HG03064 (cell line): ENCODE results near the gene PMEPA1.
"Not testable (repeated sequence)": the region's sequence is repeated elsewhere in the genome, so short reads cannot be mapped to it uniquely, and the experiment has no call there.

Experiments used
- ATAC-seq: cut with Tn5 transposase; IDR thresholded peaks from one replicate; pipeline ENCODE4 v1.9.1; 2021; ENCODE audit warnings: low read depth; ENCODE audit not compliant: unreplicated experiment

The PMEPA1 gene

GRCh38 chr20:57629491-57629901 lies 80.3 kb downstream of the PMEPA1 start:
- not testable (repeated sequence) for ATAC-seq

DNA sequence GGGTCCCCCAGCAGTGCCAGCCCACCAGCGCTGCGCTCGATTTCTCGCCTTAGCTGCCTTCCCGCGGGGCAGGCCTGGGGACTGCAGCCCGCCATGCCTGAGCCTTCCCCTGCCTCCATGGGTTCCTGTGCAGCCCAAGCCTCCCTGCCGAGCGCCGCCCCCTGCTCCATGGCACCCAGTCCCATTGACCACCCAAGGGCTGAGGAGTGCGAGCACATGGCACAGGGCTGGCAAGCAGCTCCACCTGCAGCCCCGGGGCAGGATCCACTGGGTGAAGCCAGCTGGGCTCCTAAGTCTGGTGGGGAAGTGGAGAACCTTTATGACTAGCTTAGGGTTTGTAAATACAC lies 80.9 kb downstream of the PMEPA1 start:
- not testable (repeated sequence) for ATAC-seq

DNA sequence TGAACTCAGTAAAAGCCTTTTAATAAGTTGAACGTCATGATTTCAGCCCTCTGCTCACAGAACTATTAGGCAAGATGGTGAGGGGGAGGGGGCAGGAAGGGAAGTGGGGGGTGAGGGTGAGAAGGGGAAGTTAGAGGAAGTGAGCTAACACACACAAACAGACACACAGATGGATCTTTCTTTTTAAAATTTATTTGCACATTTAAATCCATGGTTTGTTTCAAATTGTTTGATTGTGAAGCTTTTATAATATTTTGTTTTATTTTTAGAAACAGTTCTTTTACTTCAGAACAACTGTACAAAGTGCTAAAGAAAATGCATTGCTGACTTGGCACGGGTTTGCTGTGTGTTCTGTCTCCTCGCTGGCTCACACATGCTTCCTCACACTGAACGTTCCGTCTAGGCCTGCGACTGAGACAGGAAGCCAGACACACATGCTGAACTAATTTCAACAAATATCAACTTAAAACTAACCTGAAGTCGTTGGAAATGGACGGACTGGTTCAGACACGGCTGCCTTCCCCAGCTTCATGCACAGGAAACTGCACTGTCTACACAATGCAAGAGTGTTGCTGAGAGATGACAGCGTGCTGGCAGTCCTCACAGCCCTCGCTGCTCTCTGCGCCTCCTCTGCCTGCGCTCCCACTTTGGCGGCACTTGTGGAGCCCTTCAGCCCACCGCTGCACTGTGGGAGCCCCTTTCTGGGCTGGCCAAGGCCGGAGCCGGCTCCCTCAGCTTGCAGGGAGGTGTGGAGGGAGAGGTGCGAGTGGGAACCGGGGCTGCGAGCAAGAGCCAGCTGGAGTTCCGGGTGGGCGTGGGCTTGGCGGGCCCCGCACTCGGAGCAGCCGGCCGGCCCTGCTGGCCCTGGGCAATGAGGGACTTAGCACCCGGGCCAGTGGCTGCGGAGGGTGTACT lies 81.5 kb downstream of the PMEPA1 start:
- ATAC-seq: no peak

- no peak for ATAC-seq
These were observed 82.5 kb downstream of the PMEPA1 start for GRCh38 chr20:57627339-57627738.

GRCh38 chr20:57625978-57626377 lies 83.8 kb downstream of the PMEPA1 start:
- no peak for ATAC-seq

GRCh38 chr20:57625181-57625958 lies 84.4 kb downstream of the PMEPA1 start:
- ATAC-seq: no peak

DNA sequence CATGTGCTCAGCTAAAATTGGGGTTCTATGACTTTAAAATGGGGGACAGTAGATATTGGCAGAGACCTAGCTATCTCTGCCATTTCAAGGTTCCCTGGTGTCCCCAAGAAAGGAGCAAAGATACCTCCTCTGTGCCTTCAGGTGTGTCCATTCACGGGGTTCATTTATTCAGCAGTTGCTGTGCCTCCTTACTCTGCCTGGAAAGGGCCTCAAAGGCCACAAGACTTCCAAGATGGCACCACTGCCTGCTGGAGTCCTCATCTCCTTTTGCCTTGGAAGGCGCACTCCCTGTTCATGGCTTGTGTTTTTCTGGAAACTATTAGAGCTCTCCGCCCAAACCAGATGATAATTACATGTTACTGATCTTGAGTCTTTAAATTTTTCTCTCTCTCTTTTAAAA lies 85.7 kb downstream of the PMEPA1 start:
- ATAC-seq: no peak

- ATAC-seq: no peak
These were observed 87.0 kb downstream of the PMEPA1 start for GRCh38 chr20:57622579-57623381.

GRCh38 chr20:57622201-57622570 lies 87.6 kb downstream of the PMEPA1 start:
- ATAC-seq: no peak

DNA sequence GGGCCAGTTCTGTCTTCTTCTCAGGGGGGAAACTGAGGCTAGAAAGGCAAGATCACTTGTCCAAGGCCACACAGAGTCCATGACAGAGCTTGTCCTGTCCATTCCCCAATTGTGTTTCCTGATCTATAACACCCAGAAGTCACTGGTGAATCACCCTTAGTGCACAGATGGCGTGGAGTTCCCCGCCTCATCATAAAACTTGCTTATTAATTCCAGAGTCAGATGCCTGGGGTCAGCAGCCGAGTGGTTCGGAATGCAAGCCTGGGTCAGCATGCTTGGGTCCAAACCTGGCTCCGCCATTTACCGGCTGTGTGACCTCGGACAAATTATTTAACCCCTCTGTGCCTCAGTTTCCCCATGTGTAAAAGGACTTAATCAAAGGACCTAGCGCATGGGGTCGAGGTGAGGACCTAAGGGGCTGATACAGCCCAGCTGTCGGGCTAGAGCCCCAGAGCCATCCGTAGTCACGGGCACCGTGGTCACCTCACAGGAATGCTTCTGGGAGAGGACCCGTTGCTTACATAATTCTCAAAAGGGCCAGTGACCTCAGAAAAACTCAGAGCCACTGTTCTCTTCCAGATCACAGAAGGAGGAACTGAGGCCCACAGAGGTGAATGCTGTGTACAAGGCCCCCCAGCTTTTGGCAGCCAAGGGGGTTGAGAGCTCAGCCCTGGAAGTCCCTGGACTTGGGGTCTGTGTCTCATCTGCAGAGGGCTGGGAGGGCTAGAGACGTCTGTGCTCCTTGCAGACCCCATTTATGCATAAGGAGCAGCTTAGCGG lies 88.2 kb downstream of the PMEPA1 start:
- ATAC-seq: no peak

DNA sequence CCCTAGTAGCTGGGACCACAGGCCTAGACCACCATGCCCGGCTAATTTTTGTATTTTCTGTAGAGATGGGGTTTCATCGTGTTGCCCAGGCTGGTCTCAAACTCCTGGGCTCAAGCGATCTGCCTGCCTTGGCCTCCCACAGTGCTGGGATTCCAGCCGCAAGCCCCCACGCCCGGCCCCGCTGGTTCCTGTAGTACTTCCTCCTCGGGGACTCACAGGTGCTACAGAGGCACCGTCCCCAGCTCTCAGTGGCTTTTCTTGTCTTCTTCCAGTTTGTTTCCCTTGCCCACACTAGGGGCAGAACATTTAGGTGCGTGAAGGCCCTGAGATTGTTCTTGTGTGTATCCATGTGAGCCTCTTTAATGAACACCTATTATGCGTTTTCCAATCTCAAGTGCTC lies 88.8 kb downstream of the PMEPA1 start:
- ATAC-seq: no peak

- peak; percentile 50 for ATAC-seq
These were observed 89.4 kb downstream of the PMEPA1 start, which contains the start of gene ZBP1 for GRCh38 chr20:57620274-57620990. ZBP1 (minus strand) TSS chr20:57620426; CDS start chr20:57620295, 131 bp downstream.

DNA sequence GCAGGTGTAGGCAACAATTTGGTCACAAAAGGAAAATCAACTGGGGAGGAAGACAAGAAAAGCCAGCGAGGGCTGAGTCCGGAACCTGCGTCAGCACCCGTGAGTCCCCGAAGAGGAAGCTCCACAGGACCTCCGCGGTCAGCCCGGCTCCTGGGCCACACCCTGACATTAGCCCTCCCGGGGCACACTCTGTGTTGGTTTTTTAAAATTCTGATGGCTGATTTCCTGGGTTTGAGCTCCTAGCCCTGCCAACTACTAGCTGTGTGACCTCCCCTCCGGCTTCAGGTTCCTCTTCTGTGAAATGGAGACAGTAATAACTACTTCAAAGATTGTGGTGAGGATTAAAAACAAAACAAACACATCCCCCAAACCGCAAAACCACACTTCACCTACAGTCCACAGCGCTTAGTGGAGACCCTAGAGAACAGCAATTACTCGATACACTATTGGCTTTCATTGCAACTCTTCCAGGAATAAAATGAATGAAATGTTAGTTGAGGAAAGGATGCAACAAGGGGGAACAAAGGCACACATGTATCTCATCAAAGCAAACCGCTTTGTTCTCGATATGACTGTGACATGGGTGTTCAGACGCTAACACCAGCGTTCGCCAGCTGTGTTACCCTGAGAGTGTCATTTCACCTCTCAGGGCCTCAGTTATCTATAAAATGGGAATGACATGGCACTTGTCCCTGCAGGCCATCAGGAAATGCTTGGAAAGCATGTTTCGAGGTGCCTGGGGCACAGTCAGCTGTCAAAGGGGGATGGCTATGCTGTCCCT lies 90.6 kb downstream of the PMEPA1 start:
- peak; percentile 50 for ATAC-seq

DNA sequence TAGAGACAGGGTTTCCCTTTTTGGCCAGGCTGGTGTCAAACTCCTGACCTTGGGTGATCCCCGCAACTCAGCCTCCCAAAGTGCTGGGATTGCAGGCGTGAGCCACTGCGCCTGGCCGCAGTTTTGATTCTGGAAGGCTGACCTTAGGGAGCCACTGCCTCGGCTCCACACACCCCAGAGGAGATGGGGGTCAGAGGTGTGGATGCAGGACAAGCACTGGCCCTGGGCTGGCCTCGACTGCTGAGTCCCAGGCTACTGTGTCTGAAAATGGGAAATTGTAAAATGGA lies 91.1 kb downstream of the PMEPA1 start:
- no peak for ATAC-seq

GRCh38 chr20:57618091-57618763 lies 91.6 kb downstream of the PMEPA1 start:
- no peak for ATAC-seq

- ATAC-seq: no peak
These were observed 92.6 kb downstream of the PMEPA1 start for GRCh38 chr20:57617079-57617795.

- no peak for ATAC-seq
These were observed 93.5 kb downstream of the PMEPA1 start for GRCh38 chr20:57616143-57616951.
